GM12891 (cell line): ENCODE results near the gene UGT2A1.

Experiments
- DNase-seq: peaks from one replicate; pipeline ENCODE4 v3.0.0; 2011; ENCODE audit warnings: low spot score; ENCODE audit not compliant: insufficient read length
- FAIRE-seq: peaks from 2 replicates; lab custom pipeline; 2011; peaks lifted over from hg19 to GRCh38; lab: Jason Lieb, UNC
- PAX5 ChIP-seq: IDR thresholded peaks from 2 replicates; pipeline ENCODE4 v1.6.1; 2011; ENCODE audit warnings: low read length, moderate library complexity, mild to moderate bottlenecking; ENCODE audit not compliant: insufficient read depth, severe bottlenecking
- POLR2A ChIP-seq: IDR thresholded peaks from 2 replicates; pipeline ENCODE4 v1.6.1; 2011; ENCODE audit warnings: low read depth, low read length, control low read depth
- POLR2AphosphoS5 ChIP-seq: IDR thresholded peaks from 2 replicates; pipeline ENCODE4 v1.6.1; 2011; ENCODE audit warnings: low read depth, low read length, control low read depth
- POU2F2 ChIP-seq: IDR thresholded peaks from 2 replicates; pipeline ENCODE4 v1.6.1; 2011; ENCODE audit warnings: low read depth, mild to moderate bottlenecking, control low read depth, low read length, moderate library complexity
- SPI1 ChIP-seq: IDR thresholded peaks from 2 replicates; pipeline ENCODE4 v1.6.1; 2011; ENCODE audit warnings: low read depth, low read length, control low read depth
- TAF1 ChIP-seq: IDR thresholded peaks from 2 replicates; pipeline ENCODE4 v1.6.1; 2011; ENCODE audit warnings: low read depth, low read length, control low read depth

UGT2A1 gene

DNA sequence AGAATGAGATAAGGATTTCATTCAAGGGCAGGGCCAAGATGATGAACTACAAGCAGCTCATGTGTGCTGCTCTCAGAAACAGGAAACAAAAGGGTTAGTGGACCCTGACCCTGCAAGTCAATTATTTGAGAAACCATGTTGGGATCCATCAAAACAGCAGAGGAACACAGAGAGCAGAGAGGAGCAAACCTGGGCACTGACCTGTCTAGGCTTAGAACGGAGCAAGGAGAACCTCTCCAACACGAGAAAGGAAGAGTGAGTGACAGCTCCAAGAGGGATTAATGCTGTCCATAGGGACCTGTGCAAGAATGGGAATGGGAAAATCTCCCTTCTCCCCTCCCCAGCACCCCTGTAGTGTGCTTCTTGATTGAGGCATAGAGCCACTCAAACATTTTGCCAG, 103.4 kb downstream of the UGT2A1 start:
- TF ChIP-seq TAF1, result no peak
- no peak for TF ChIP-seq POLR2A
- no peak for TF ChIP-seq POLR2AphosphoS5
- no peak for TF ChIP-seq PAX5
- no peak for TF ChIP-seq SPI1
- no peak for TF ChIP-seq POU2F2
- DNase-seq (no peak), FAIRE-seq (no peak)

DNA sequence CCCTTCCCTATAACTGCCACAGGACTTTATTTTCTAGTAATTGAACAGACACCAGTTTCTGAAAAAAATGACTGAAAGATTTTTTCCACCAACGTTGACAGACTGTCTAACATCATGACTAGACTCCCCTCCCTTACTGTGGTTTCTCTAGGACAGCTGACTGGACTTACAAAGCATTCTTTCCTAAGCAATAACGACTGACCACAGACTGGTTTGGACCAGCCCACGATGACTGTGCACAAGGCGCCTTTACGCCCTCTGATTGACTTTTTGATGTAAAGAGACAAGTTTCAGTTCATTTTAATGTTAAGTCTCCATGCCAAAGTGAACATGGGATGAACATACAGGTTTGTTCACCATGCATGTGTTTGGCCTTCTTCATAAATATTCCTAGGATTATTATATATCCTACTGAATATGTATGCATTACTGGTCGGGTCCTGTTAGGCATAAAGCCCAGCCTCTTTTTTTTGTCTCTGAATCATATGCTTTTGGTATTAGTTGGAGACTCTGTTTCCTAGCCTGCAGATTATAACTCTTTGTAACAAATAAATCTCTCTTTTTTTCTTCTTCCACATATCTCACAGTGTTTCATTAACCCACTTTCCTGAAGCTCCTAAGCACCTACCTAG, 106.8 kb downstream of the UGT2A1 start:
- no peak for TF ChIP-seq POLR2A
- no peak for TF ChIP-seq TAF1
- TF ChIP-seq POLR2AphosphoS5, result no peak
- TF ChIP-seq POU2F2, result no peak
- no peak for TF ChIP-seq SPI1
- FAIRE-seq (no peak), DNase-seq (no peak)
